HG03045 (cell line): ENCODE results near the gene CTSZ.
"Not testable (repeated sequence)": the region's sequence is repeated elsewhere in the genome, so short reads cannot be mapped to it uniquely, and the experiment has no call there.

Source experiments
- ATAC-seq: cut with Tn5 transposase; IDR thresholded peaks from one replicate; pipeline ENCODE4 v1.9.1; 2021; ENCODE audit warnings: mild to moderate bottlenecking, moderate library complexity; ENCODE audit not compliant: unreplicated experiment

CTSZ gene

DNA sequence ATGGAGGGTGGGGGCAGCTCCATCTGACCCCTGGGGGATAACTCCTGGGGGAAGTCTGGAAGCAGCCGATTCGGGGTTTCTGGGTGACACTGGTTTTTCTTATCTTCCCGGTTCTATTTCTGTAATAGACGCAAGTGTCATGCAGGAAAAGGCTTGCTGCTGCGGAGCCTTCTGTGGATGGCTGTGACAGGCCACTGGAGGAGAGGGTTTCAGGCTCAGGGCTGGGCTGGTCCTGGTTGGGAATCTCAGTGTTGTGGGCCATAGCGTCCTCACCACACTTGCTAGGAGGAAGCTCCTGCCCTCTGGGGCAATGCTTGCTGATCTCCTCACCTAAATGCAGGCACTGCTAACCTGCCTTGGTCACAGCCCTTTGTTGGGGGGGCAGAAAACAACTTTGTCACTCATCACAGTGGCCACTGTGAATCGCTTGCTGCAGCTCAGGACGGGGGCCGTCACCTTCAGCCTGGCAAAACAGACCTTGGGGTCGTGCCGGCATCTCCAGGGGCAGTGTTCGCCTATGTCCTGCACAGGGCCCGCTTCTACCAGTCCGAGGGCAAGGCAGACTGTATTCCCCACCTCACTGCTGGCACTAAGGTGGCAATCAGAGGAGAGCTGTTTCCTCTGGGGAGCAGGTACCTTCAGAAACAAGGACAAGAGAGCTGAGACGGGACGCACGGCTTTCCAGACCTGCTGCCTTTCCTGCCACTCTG lies 7.8 kb upstream of the CTSZ start:
- no peak for ATAC-seq

DNA sequence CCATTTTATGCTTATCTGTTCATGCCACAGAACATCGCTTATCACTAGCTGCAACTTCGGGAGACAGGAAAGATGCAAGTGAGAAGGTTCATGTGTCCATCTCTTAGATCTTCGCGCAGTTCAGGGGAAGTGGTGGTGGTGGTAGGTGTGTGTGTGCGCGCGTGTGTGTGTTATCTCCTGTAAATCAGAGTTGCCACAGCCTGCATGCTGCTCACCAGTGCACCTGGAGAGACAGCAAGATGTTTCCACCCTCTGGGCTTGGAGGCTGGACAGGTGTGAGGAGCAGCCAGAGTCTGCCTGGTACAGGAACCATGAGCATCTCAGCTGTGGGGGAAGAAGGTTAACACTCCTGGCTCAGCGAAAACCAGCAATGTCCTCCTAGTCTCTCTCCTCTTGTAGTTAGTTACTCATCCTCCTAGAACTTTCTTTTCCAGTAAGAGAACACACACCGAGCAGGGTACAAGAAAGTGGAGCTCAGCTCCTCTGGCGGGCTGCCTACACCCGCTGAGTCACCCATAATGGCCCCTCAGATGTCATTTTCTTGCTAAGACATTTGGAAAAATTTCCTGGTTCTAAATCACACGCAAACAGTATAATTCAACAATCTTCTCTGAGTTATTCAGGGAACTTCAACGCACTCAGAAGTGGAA lies 7.0 kb upstream of the CTSZ start:
- no peak for ATAC-seq

DNA sequence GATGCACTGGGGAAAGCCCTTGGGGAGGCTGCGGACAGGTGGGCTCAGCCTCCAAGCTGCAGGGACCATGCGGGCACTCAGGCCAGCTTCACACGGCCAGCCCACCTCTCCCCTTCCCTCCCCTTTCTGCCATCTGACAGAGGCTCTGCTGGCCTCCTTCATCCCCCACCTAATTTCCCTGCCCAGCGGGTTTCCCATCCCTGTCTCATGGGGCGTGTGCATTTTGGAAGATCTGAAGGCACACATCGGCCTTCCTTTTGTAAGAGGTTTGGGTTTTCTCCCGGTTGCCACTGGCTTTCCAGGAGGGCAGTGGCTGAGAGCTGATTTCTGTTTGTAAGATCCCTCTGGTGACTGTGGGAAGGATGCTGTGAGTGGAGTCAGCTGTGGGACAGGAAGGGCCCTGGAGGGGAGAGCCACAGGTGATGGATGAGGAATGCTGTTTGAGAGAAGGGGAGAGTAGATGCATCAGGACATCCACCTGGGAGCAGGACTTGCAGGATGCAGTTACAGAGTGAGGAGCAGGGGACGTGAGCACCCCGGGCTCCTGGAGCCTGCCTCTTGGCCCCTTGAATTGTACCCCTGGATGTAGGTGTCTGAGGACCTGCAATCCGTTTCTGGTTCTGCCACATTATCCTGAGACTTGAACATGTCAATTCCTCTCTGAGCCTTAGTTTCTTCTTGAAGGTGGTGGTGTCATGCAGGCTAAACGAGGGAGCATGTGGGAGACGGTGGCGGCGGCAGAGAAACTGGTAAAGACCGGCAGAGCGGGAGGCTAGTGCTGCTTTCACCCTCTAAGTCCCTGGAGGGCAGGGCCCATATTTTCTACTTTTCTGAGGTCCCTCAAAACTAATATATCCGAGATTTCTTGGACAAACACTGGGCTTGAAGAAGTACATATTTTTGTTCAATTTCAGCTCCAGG lies 6.2 kb upstream of the CTSZ start:
- no peak for ATAC-seq

DNA sequence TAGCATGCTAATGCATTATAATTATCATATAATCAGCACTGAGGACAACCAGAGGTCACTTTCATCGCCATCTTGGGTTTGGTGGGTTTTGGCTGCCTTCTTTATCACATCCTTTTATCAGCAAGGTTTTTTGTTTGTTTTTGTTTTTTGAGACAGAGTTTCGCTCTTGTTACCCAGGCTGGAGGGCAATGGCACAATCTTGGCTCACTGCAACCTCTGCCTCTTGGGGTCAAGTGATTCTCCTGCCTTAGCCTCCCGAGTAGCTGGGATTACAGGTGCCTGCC lies 4.8 kb upstream of the CTSZ start:
- ATAC-seq: not testable (repeated sequence)

DNA sequence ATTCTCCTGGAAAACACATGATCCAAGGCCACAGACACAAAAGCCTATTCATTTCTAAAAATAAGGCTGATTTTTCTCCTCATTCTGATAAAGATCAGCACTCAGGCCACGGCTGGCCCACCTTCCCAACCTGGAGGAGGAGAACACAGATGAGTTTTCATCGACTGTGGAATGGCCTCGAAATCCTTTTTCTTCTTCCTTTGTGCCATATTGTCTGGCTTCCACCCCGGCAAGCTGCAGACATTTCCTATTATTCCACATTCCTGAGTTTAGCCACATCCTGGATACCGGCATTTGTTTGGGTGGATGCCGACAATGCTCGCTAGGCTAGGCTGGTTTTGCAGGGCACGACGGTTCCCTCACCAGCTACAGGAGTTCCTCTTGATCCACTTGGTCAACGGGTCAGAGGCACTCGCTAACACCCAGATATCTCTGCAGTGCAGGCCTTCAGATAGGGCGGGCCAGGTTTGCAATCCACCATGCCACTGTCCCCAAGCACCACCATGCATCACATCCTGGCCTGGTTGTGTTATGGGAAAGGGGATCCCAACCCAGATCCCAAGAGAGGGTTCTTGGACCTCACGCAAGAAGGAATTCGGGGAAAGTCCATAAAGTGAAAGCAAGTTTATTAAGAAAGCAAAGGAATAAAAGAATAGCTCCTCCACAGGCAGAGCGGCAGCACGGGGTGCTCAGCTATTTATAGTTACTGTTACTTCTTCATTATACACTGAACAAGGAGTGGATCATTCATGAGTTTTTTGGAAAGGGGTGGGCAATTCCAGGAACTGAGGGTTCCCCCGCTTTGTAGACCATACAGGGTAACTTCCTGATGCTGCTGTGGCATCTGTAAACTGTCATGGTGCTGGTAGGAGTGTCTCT lies 4.2 kb upstream of the CTSZ start:
- ATAC-seq: no peak

DNA sequence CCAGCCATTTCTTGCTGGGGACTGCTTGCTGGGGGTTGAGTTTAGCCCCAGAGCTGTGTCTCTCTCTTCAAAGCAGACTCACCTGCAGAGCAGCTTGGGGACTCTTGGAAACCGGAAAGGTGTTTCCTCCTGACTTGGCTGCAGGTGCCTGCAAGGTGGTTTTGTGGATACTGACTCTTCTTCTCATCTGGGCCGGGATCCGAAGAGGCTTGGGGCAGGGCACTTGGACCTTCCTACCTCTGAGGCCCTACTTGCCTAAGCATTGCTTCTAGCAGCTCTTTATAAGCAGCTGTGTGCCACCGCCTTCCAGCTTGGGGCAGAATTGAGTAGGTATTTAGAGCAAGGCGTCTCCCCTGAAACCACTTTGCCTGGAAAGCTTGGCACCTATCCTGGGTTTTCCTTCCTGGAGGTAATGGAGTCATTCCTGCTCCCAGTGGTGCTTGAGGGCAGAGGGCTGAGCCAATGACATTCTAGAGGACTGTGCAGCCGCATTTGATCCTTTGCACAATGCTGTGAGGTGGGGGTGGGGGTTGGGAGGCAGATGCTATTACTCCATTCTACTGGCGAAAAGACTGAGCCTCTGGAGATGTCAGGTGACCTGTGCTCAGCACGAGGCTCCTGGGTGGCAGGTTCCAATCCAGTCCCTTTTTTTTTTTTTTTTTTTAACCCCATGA lies 3.4 kb upstream of the CTSZ start:
- no peak for ATAC-seq

DNA sequence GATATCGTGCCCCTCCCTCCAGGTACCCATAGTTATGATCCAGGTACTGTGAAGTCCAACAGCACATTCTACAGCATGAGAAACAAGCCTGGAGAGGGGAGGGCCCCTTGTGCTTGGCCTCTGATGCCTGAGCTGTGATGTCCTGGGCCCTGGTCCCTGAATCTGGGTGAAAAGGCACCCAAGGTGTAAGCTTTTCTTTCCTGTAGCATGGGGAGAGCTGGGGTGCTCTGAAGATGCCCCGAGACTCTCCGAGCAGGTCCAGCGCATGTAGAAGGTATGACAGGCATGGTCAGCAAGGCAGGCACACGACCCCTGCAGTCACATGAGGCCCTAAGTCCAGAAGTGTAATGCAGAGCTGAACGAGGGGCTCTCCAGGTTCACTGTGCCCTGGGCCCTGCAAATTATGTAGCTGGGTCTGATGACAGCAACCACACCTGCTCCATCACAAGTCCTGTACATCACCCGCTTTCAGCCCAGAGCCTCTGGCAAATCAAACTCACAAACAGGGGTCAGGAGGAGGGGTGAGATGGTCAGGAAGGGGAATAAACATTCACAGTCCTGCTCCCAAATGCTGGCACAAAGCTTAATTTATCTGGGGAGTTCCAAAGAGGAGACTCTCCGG lies 1.8 kb upstream of the CTSZ start:
- no peak for ATAC-seq

DNA sequence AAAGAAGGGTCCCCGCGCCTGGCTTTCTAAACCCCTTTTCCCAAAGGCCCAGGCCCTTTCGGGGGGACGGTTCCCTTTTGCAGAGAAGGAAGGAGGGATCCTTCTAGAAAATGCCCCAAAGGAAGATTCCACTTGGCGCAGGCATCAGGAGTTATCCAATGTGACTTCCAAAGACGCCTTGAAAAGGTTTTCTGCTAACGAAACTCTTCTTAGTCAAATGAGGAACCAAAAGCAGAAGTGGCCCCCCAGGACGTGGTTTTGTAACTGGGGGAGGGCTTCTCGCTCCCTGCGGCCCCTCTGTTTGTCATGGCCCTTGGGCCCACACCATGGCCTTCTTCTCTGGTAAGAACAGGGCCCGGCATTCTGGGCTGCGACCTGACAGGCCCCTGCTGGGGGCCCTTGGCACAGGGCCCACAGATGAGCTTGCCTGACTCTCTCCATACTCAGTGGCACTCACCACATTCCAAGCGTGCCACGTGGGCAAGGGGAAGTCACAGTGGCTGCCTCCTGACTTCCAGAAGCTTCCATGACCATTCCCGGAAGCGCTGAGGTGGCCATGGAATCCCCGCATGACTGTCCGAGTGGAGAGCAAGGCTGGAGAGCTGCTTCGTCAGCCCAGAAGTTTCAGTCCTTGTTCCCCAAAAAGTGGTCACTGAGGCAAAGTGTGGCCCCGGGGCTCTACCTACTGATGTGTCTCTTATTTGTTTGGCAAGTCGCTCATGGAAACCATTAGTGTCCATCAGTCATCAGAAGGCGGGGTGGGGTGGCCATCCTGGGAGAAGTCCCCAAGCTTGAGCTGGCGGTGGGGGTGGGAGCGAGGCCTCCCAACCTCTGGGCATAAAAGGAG lies 834 bp upstream of the CTSZ start:
- ATAC-seq: peak; percentile 38

DNA sequence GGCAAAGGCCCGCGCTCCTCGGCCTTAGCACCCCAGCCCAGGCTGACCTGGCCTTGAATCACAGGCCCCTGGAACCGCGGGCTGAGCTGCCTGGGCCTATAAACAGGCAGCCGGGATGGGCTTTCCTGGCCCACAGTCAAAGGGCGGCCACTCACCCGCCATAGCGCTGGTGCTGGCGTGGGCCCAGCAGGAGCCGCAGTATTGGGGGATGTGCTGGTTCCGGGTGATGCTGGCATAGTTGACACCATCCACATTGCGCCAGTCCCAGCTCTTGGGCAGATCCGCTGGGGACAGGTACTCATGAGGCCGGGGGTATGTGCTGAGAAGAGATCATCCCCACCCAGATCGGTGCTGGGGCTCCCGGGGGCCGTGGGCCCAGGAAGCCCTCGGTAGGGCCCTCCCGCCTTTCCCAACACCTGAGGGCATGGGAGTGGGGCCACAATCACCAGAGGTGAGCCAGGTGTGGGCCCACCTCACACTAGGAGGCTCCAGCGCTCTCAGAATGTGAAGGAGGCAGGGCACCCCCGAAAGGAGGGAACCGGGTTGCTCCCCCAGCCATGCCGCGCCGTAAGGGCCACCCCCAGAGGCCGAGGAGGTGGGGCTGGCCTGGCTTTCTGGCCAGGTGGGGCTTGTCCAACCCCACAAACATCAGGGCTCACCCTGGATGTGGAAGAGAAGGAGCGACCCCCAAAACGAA lies 739 bp downstream of the CTSZ start:
- ATAC-seq: no peak

DNA sequence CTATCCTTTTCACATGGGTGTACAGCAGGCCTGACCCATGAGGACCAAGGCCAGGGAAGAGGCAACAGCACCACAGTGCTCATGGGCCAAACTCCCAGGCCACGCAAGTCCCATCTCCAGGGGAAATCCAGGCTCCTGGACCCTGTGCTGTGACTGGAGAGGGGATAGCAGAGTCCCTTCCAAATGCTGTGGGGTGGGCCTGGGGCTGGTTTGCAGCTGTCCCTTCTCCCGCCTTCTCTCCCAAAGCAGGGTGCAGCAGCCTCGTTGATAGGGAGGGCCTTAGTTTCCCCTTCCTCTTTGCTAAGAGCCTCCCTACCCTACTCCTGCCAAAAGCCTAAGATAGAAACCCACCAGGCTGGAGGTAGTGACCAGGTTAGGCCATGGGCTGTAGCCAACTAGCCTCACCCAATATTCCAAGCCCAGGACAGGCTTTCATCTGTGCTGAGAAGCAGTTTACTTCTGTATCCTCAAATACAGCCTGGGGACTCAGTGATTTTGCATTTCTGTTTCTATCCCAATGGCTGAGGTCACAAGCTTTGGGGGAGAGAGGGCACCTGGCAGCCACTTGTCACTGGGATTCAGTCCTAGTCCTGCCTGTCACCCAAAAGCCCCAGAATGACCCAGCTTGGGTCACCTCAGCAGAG lies 1.4 kb downstream of the CTSZ start:
- ATAC-seq: no peak

DNA sequence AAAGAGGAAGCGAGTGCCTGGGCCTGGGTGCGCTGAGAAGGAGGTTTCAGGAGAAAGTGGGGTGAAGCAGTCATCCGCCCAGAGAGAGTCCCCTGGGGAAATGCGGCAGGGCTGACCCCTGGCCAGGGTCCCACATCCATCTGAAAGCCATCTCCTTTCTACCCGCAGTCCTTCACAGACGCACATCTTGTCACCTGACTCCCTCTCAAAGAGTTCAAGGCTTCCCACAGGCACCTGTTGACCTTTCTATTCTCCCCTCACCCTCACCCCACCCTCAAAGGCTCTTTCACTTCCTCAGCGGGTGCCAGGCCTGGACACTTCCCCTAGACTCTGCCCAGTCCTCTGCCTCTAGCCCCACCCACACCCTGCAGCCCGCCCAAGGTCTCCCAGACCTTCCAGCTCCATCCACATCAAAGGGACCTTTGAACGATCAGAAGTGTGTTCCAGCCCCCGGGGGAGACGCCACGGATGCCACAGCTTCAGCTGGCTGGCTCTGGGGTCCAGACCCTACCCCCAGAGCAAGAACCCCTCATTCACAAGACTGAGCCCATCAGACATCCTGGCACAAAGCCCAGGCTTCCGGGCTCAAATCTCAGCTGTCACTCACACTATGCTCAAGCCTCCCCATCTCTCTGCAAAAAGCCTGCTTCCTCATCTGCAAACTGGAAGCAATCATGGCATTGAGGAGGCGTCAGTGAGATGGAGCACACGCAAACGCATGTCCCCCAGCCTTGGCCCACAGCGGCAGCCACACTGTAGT lies 2.1 kb downstream of the CTSZ start:
- ATAC-seq: peak; percentile 41

DNA sequence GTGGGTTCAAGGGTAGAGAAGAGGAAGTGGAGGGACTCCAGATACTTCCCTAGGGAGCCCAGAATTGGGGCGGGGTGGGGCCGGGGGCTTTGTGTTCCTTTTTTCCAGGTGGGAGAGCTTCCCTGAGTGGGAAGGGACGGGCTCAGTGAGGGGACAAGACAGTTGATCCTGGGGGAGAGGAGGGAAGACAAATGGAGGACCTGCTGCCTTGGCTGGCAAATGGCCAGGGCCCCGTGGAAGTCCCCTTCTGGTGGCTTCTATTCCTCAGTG lies 2.6 kb downstream of the CTSZ start:
- ATAC-seq: no peak

DNA sequence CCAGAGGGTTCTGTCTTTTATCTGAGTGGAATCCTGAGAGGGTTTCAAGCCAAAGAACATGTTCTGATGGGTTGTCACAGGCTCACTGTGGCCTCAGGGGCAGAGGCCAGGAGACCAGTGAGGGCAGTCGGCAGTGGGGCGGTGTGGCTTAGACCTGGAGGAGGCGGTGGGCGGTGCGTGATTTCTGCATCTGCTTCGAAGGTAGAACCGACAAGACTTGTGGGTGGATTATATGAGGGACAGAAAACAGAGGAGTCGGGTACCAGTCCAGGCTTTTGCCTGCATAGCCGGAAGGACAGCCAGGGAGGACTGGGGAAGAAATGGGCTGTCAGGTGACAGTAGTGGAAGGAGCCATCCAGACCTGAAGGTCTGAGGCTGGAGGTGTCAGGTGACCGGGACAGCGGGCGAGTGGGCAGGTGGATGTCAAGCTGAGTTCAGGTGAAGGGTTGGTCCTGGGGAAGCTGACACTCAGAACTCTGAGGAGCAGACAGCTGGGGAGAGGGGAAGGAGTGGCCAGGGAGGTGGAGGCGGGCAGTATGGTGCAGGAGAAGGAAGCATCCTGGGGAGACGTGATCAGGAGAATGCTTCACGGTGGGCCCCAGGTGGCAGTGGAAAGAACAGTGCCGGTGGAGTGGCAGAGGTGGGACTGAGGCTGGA lies 3.1 kb downstream of the CTSZ start:
- ATAC-seq: no peak

DNA sequence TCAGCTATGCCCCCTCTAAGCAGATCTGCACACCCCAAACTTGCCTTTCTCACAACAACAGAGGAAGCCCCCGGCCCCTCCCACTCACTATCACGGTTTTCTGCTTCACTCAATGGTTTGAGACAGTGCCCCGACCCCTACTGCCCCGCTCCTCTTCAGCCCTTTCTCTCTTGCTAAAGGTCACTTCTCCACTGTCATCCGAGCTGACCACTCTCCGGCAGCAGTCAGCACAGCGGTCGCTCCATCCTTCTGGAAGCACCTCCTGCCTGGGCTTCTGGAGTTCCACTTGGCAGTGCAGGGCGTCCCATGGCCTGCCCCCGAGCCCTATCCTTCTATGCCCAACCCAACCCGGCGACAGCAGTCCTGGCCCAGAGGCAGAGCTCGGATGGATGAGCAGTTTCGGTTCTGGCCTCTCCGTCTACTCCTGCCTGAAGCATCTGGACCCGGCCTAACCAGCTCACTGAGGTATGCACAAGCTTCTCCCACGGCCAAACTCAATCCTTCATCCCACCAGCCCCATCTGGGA lies 4.1 kb downstream of the CTSZ start:
- ATAC-seq: no peak

DNA sequence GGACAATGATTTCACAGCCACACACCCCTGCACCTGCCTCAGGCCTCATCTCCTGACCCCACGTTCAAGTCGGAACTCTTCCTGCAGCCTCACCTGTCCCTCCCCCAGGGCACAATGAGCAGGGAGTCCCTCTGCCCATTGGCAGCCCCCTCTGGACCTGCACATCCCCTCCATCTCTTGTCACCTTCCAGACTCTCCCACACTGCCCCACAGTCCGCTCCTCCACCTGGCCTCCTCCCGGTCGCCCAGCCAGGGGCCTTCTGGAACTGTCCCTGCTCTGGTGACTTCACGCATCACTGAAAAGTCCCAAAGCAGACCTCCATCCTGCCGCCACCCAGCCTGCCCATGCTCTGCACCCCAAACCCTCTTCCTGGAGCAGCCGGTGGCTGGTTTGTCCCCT lies 4.7 kb downstream of the CTSZ start:
- no peak for ATAC-seq

DNA sequence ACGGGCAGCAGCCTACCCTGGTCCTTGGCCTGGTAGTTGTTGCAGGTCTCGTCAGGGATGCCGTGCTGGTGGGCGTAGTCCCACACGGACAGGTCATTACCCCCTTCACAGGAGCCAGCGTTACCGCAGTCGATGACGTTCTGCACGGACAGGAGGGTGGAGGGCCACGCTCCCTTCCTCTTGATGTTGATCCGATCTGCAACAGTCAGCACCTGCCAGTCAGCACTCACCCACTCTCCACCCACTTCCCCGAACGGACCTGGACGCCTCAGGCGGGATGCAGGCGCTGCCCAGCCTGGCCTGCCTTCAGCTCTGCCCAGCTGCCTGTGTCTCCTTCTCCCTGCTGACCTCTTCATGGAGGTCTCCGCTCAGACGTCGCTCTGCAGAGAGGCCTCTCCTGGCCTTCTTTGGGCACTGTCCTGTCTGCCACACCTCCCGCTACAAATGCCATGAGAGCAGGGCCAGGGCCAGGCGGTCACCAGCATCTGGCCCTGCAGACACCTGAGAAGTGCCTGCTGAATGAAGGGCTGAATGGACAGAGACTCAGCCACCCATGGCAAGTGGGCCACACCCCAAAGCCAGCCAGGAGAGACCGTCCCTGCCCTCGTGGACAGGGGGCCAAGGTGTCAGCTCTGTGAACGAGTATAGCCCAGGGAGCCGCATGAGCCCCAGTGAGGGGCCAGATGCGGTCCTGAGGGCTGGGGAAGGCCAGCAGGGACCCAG lies 5.4 kb downstream of the CTSZ start:
- no peak for ATAC-seq
